WTC11 (cell line): ENCODE measurements around the gene P2RX3. TPM values are rescaled to one million over a fixed set of nuclear protein-coding genes. Genes with fewer than 3 reads are reported as not detected.

Experiments
- ATAC-seq: fragments of 200-7000 bp; cut with Tn5 transposase; 2 replicates; pipeline ENCODE4 v1.10.0; 2021; ENCODE audit warnings: mild to moderate bottlenecking, moderate library complexity
- CTCF ChIA-PET: fragments of 300-600 bp; sonication (Branson Sonifier 250); formaldehyde crosslinking; loops from one replicate; lab custom pipeline; 2021; ENCODE audit warnings: antibody characterized with exemption; lab: Charles Lee
- POLR2A ChIA-PET: fragments of 350-600 bp; sonication (Branson Sonifier 250); formaldehyde crosslinking; loops from one replicate; lab custom pipeline; 2021; ENCODE audit warnings: antibody characterized with exemption; lab: Charles Lee
- DNase-seq: peaks from one replicate; pipeline ENCODE4 v3.0.0; 2021; ENCODE audit warnings: low spot score
- H3K27ac Mint-ChIP-seq: 2 replicates; pipeline ENCODE4 v1.8.0; 2021; ENCODE audit warnings: mixed read lengths
- H3K27me3 Mint-ChIP-seq: 2 replicates; pipeline ENCODE4 v1.8.0; 2021; ENCODE audit warnings: low read depth, mild to moderate bottlenecking, moderate library complexity, mixed read lengths
- H3K36me3 Mint-ChIP-seq: 2 replicates; pipeline ENCODE4 v1.8.0; 2021; ENCODE audit warnings: mixed read lengths
- H3K4me1 Mint-ChIP-seq: 2 replicates; pipeline ENCODE4 v1.8.0; 2022; ENCODE audit warnings: mixed read lengths
- H3K4me3 Mint-ChIP-seq: 2 replicates; pipeline ENCODE4 v1.8.0; 2021; ENCODE audit warnings: mild to moderate bottlenecking, moderate library complexity, mixed read lengths
- H3K9me3 Mint-ChIP-seq: 2 replicates; pipeline ENCODE4 v1.8.0; 2021; ENCODE audit warnings: mixed read lengths
- ATF1 ChIP-seq: sonication (generic); formaldehyde crosslinking; IDR thresholded peaks from 2 replicates; pipeline ENCODE4 v1.8.1; 2023; ENCODE audit warnings: mild to moderate bottlenecking, moderate library complexity, missing genetic modification reagents
- CBFB ChIP-seq: sonication (generic); formaldehyde crosslinking; IDR thresholded peaks from 2 replicates; pipeline ENCODE4 v1.8.1; 2022; ENCODE audit warnings: mild to moderate bottlenecking, low read depth, missing genetic modification reagents
- CREB1 ChIP-seq: sonication (generic); formaldehyde crosslinking; IDR thresholded peaks from 2 replicates; pipeline ENCODE4 v1.8.0; 2023; ENCODE audit warnings: mild to moderate bottlenecking, missing genetic modification reagents
- ELF4 ChIP-seq: sonication (generic); formaldehyde crosslinking; IDR thresholded peaks from 2 replicates; pipeline ENCODE4 v1.8.1; 2022; ENCODE audit warnings: low read depth, mild to moderate bottlenecking, moderate library complexity, missing genetic modification reagents
- ETV6 ChIP-seq: sonication (generic); formaldehyde crosslinking; IDR thresholded peaks from 2 replicates; pipeline ENCODE4 v1.8.1; 2022; ENCODE audit warnings: mild to moderate bottlenecking, missing genetic modification reagents
- GABPB1 ChIP-seq: sonication (generic); formaldehyde crosslinking; IDR thresholded peaks from 2 replicates; pipeline ENCODE4 v1.8.1; 2023; ENCODE audit warnings: mild to moderate bottlenecking, missing genetic modification reagents
- KAT7 ChIP-seq: sonication (generic); formaldehyde crosslinking; IDR thresholded peaks from 2 replicates; pipeline ENCODE4 v1.8.1; 2023; ENCODE audit warnings: missing genetic modification reagents, mild to moderate bottlenecking, borderline replicate concordance
- MLX ChIP-seq: sonication (generic); formaldehyde crosslinking; IDR thresholded peaks from 2 replicates; pipeline ENCODE4 v1.8.1; 2023; ENCODE audit warnings: mild to moderate bottlenecking, missing genetic modification reagents, moderate library complexity
- NFYB ChIP-seq: sonication (generic); formaldehyde crosslinking; conservative IDR thresholded peaks from 2 replicates; pipeline ENCODE4 v1.8.0; 2022; ENCODE audit warnings: low read depth, missing genetic modification reagents
- NR1H2 ChIP-seq: sonication (generic); formaldehyde crosslinking; IDR thresholded peaks from 2 replicates; pipeline ENCODE4 v1.9.0; 2021; ENCODE audit warnings: mild to moderate bottlenecking, moderate library complexity, missing genetic modification reagents
- PRDM15 ChIP-seq: sonication (generic); formaldehyde crosslinking; IDR thresholded peaks from 2 replicates; pipeline ENCODE4 v1.8.0; 2022; ENCODE audit warnings: missing genetic modification reagents
- RORB ChIP-seq: fragments of 250-450 bp; sonication (Bioruptor Pico); IDR thresholded peaks from 2 replicates; pipeline ENCODE4 v1.9.0; 2021; ENCODE audit warnings: mild to moderate bottlenecking
- STAT6 ChIP-seq: sonication (generic); formaldehyde crosslinking; conservative IDR thresholded peaks from 2 replicates; pipeline ENCODE4 v1.8.1; 2023; ENCODE audit warnings: mild to moderate bottlenecking, low read depth, missing genetic modification reagents, moderate library complexity
- TEAD1 ChIP-seq: sonication (generic); formaldehyde crosslinking; IDR thresholded peaks from 2 replicates; pipeline ENCODE4 v1.8.0; 2022; ENCODE audit warnings: mild to moderate bottlenecking, missing genetic modification reagents
- TP53 ChIP-seq: sonication (generic); formaldehyde crosslinking; IDR thresholded peaks from 2 replicates; pipeline ENCODE4 v1.8.1; 2023; ENCODE audit warnings: mild to moderate bottlenecking, missing genetic modification reagents
- USF2 ChIP-seq: sonication (generic); formaldehyde crosslinking; IDR thresholded peaks from 2 replicates; pipeline ENCODE4 v1.8.1; 2023; ENCODE audit warnings: mild to moderate bottlenecking, missing genetic modification reagents, moderate library complexity
- ZBTB43 ChIP-seq: sonication (generic); formaldehyde crosslinking; IDR thresholded peaks from 2 replicates; pipeline ENCODE4 v1.8.1; 2023; ENCODE audit warnings: mild to moderate bottlenecking, missing genetic modification reagents
- ZNF396 ChIP-seq: fragments of 250-450 bp; sonication (Bioruptor Pico); IDR thresholded peaks from 2 replicates; pipeline ENCODE4 v1.8.0; 2021; ENCODE audit warnings: mild to moderate bottlenecking, moderate library complexity, borderline replicate concordance
- ZNF416 ChIP-seq: fragments of 250-450 bp; sonication (Bioruptor Pico); IDR thresholded peaks from 2 replicates; pipeline ENCODE4 v1.9.0; 2021; ENCODE audit warnings: mild to moderate bottlenecking, inconsistent platforms
- total RNA-seq: library from RNA; stranded (reverse); gene quantifications from 3 replicates; pipeline ENCODE4 v1.2.3, GENCODE V29; 2021
- TF ChIP-seq, protein P1 (sequence below): fragments of 250-450 bp; sonication (Bioruptor Pico); IDR thresholded peaks from 2 replicates; pipeline ENCODE4 v1.9.0; 2021; ENCODE audit warnings: moderate library complexity, mild to moderate bottlenecking, inconsistent platforms, borderline replicate concordance
- TF ChIP-seq, protein P2 (sequence below): fragments of 250-450 bp; sonication (Bioruptor Pico); IDR thresholded peaks from 2 replicates; pipeline ENCODE4 v2.1.2; 2022; ENCODE audit warnings: mild to moderate bottlenecking, moderate library complexity
- TF ChIP-seq, protein P3 (sequence below): sonication (generic); formaldehyde crosslinking; IDR thresholded peaks from 2 replicates; pipeline ENCODE4 v1.8.1; 2023; ENCODE audit warnings: mild to moderate bottlenecking, missing genetic modification reagents

P2RX3 gene
- total RNA-seq, 1 experiment from 2014 or later, result 0.26 TPM

- ATAC-seq, result no peak
- ChIA-PET CTCF (no interaction called here), POLR2A (no interaction called here)
- no peaks in the 10 kb centered on the region for H3K4me1 Mint-ChIP-seq
- TF ChIP-seq RORB (no peak), ETV6 (CRISPR knock-in tag) (no peak), USF2 (CRISPR knock-in tag) (no peak), CREB1 (no peak), ZBTB43 (CRISPR knock-in tag) (no peak), GABPB1 (CRISPR knock-in tag) (no peak), STAT6 (CRISPR knock-in tag) (no peak), ELF4 (CRISPR knock-in tag) (no peak), TP53 (CRISPR knock-in tag) (no peak), KAT7 (CRISPR knock-in tag) (no peak), CBFB (no peak), NFYB (no peak), ATF1 (CRISPR knock-in tag) (no peak), NR1H2 (no peak), TEAD1 (CRISPR knock-in tag) (no peak)
- TF ChIP-seq, protein P1, sequence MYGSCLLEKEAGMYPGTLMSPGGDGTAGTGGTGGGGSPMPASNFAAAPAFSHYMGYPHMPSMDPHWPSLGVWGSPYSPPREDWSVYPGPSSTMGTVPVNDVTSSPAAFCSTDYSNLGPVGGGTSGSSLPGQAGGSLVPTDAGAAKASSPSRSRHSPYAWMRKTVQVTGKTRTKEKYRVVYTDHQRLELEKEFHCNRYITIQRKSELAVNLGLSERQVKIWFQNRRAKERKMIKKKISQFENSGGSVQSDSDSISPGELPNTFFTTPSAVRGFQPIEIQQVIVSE, result no peak
- TF ChIP-seq, protein P2, sequence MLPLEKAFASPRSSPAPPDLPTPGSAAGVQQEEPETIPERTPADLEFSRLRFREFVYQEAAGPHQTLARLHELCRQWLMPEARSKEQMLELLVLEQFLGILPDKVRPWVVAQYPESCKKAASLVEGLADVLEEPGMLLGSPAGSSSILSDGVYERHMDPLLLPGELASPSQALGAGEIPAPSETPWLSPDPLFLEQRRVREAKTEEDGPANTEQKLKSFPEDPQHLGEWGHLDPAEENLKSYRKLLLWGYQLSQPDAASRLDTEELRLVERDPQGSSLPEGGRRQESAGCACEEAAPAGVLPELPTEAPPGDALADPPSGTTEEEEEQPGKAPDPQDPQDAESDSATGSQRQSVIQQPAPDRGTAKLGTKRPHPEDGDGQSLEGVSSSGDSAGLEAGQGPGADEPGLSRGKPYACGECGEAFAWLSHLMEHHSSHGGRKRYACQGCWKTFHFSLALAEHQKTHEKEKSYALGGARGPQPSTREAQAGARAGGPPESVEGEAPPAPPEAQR, result no peak
- no peak for DNase-seq
- H3K27me3 Mint-ChIP-seq, result peaks cover 7% of the 10 kb centered on the region
- no peak overlapping the region for H3K4me3 Mint-ChIP-seq
- H3K9me3 Mint-ChIP-seq, result no peaks in the 10 kb centered on the region
- H3K27ac Mint-ChIP-seq, result no peak overlapping the region
- H3K36me3 Mint-ChIP-seq, result no peaks in the 10 kb centered on the region
These were observed 58.6 kb downstream of the P2RX3 start for GRCh38 chr11:57396744-57397143.

- Mint-ChIP-seq H3K9me3 (no peaks in the 10 kb centered on the region), H3K27ac (no peak overlapping the region), H3K4me3 (no peak overlapping the region), H3K4me1 (no peaks in the 10 kb centered on the region), H3K27me3 (peaks cover 7% of the 10 kb centered on the region), H3K36me3 (no peaks in the 10 kb centered on the region)
- ATAC-seq (no peak), DNase-seq (no peak)
- ChIA-PET POLR2A (no interaction called here), CTCF (no interaction called here)
- TF ChIP-seq USF2 (CRISPR knock-in tag), result no peak
- no peak for TF ChIP-seq PRDM15
- no peak for TF ChIP-seq CREB1
- TF ChIP-seq ZNF396, result no peak
- TF ChIP-seq MLX (CRISPR knock-in tag), result no peak
- no peak for TF ChIP-seq ZNF416 (CRISPR knock-in tag)
- TF ChIP-seq, protein P3, sequence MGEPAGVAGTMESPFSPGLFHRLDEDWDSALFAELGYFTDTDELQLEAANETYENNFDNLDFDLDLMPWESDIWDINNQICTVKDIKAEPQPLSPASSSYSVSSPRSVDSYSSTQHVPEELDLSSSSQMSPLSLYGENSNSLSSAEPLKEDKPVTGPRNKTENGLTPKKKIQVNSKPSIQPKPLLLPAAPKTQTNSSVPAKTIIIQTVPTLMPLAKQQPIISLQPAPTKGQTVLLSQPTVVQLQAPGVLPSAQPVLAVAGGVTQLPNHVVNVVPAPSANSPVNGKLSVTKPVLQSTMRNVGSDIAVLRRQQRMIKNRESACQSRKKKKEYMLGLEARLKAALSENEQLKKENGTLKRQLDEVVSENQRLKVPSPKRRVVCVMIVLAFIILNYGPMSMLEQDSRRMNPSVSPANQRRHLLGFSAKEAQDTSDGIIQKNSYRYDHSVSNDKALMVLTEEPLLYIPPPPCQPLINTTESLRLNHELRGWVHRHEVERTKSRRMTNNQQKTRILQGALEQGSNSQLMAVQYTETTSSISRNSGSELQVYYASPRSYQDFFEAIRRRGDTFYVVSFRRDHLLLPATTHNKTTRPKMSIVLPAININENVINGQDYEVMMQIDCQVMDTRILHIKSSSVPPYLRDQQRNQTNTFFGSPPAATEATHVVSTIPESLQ (CRISPR knock-in tag), result no peak
These were observed 59.3 kb downstream of the P2RX3 start for GRCh38 chr11:57397394-57397990.
